ENCODE results near the gene SMC4.

SMC4 gene

GRCh38 chr3:160479376-160479775, 79.9 kb downstream of the SMC4 start:
- Mint-ChIP-seq H3K4me1 (ENCODE audit: low read depth in 2 of 2) (no peaks in the 10 kb centered on the region), H3K4me3 (no peak overlapping the region), H3K27me3 (peaks cover 18 to 39% of the 10 kb centered on the region in 2 donors), H3K27ac (no peak overlapping the region), H3K9me3 (no peaks in the 10 kb centered on the region), H3K36me3 (ENCODE audit: insufficient read depth) (no peaks in the 10 kb centered on the region)
- ATAC-seq (replicated peaks) (no peak), DNase-seq (no peak)

- Mint-ChIP-seq H3K27ac (no peak overlapping the region), H3K4me1 (ENCODE audit: low read depth in 2 of 2) (peaks cover 0 to 3% of the 10 kb centered on the region in 2 donors), H3K4me3 (no peak overlapping the region), H3K27me3 (peaks cover 7 to 49% of the 10 kb centered on the region in 2 donors), H3K36me3 (ENCODE audit: insufficient read depth) (no peaks in the 10 kb centered on the region), H3K9me3 (no peaks in the 10 kb centered on the region)
- DNase-seq (no peak), ATAC-seq (replicated peaks) (no peak)
Measured at GRCh38 chr3:160480931-160481330, 81.5 kb downstream of the SMC4 start.

GRCh38 chr3:160481856-160482255, 82.4 kb downstream of the SMC4 start:
- H3K4me3 Mint-ChIP-seq: no peak overlapping the region
- H3K27ac Mint-ChIP-seq: no peak overlapping the region
- DNase-seq (no peak), ATAC-seq (replicated peaks) (no peak)
- no peaks in the 10 kb centered on the region for H3K9me3 Mint-ChIP-seq
- peaks cover 0 to 3% of the 10 kb centered on the region in 2 donors for H3K4me1 Mint-ChIP-seq (ENCODE audit: low read depth in 2 of 2)
- no peaks in the 10 kb centered on the region for H3K36me3 Mint-ChIP-seq (ENCODE audit: insufficient read depth)
- H3K27me3 Mint-ChIP-seq: peaks cover 4 to 49% of the 10 kb centered on the region in 2 donors

- H3K4me3 Mint-ChIP-seq: no peak overlapping the region
- no peak for ATAC-seq (replicated peaks)
- H3K9me3 Mint-ChIP-seq: no peaks in the 10 kb centered on the region
- H3K4me1 Mint-ChIP-seq (ENCODE audit: low read depth in 2 of 2): peaks cover 0 to 3% of the 10 kb centered on the region in 2 donors
- H3K27me3 Mint-ChIP-seq: peaks cover 0 to 41% of the 10 kb centered on the region in 2 donors
- no peak for DNase-seq
- no peaks in the 10 kb centered on the region for H3K36me3 Mint-ChIP-seq (ENCODE audit: insufficient read depth)
- H3K27ac Mint-ChIP-seq: no peak overlapping the region
Measured at GRCh38 chr3:160482796-160483195, 83.3 kb downstream of the SMC4 start.
